GM18505 (cell line): ENCODE data around the gene HDAC11.
"Not testable (repeated sequence)": the region's sequence is repeated elsewhere in the genome, so short reads cannot be mapped to it uniquely, and the experiment has no call there.

Experiments used
- ATAC-seq: cut with Tn5 transposase; IDR thresholded peaks from one replicate; pipeline ENCODE4 v1.9.1; 2021; ENCODE audit not compliant: unreplicated experiment
- POLR2A ChIP-seq: IDR thresholded peaks from 4 replicates; pipeline ENCODE4 v1.6.1; 2011; ENCODE audit warnings: borderline replicate concordance; ENCODE audit not compliant: insufficient read depth, insufficient read length; ENCODE audit errors: extremely low read depth

The HDAC11 gene

GRCh38 chr3:13480340-13481318 lies 523 bp downstream of the HDAC11 start:
- ATAC-seq = no peak
- no peak for TF ChIP-seq POLR2A

GRCh38 chr3:13482106-13482690 lies 2.1 kb downstream of the HDAC11 start:
- no peak for ATAC-seq
- TF ChIP-seq POLR2A = no peak

- ATAC-seq = no peak
- no peak for TF ChIP-seq POLR2A
Observed at GRCh38 chr3:13483286-13483685, 3.2 kb downstream of the HDAC11 start.

- TF ChIP-seq POLR2A = no peak
- no peak for ATAC-seq
Observed at GRCh38 chr3:13483988-13484695, 4.0 kb downstream of the HDAC11 start.

GRCh38 chr3:13484851-13485590 lies 4.9 kb downstream of the HDAC11 start:
- TF ChIP-seq POLR2A = no peak
- no peak for ATAC-seq

- ATAC-seq = not testable (repeated sequence)
Observed at GRCh38 chr3:13485630-13486562, 5.8 kb downstream of the HDAC11 start.

GRCh38 chr3:13487403-13487802 lies 7.3 kb downstream of the HDAC11 start:
- TF ChIP-seq POLR2A = no peak
- no peak for ATAC-seq

GRCh38 chr3:13491206-13491974 lies 11.3 kb downstream of the HDAC11 start:
- TF ChIP-seq POLR2A = no peak

GRCh38 chr3:13492048-13492447 lies 11.9 kb downstream of the HDAC11 start:
- no peak for TF ChIP-seq POLR2A
- no peak for ATAC-seq

More at GRCh38 chr3:13491206-13491974, 11.3 kb downstream of the HDAC11 start:
- no peak for ATAC-seq

- no peak for TF ChIP-seq POLR2A
- ATAC-seq = no peak
Observed at GRCh38 chr3:13492976-13493866, 13.1 kb downstream of the HDAC11 start.

- no peak for ATAC-seq
- no peak for TF ChIP-seq POLR2A
Observed at GRCh38 chr3:13493867-13494441, 13.8 kb downstream of the HDAC11 start.
